Measurements from ENCODE around the gene STK32B.

DNA sequence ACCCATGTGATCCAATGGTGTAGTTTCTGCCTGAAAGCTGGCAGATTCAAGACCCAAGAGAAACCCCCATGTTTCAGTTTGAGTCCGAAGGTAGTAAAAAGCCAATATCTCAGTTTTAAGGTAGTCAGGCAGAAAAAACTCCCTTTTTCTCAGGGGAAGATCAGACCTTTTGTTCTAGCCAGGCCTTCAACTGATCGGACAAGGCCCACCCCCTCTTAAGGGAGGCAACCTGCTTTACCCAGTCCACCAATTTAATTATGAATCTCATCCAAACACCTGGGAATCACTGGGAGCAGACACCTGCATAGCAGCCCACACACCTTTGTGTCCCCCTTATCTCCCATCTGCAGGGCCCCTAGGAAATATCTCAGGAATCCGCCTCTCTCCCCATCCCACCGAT lies 322.0 kb downstream of the STK32B start:
- TF ChIP-seq, protein P1, sequence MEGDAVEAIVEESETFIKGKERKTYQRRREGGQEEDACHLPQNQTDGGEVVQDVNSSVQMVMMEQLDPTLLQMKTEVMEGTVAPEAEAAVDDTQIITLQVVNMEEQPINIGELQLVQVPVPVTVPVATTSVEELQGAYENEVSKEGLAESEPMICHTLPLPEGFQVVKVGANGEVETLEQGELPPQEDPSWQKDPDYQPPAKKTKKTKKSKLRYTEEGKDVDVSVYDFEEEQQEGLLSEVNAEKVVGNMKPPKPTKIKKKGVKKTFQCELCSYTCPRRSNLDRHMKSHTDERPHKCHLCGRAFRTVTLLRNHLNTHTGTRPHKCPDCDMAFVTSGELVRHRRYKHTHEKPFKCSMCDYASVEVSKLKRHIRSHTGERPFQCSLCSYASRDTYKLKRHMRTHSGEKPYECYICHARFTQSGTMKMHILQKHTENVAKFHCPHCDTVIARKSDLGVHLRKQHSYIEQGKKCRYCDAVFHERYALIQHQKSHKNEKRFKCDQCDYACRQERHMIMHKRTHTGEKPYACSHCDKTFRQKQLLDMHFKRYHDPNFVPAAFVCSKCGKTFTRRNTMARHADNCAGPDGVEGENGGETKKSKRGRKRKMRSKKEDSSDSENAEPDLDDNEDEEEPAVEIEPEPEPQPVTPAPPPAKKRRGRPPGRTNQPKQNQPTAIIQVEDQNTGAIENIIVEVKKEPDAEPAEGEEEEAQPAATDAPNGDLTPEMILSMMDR (IDR thresholded peaks at IDR 0.05), result no peak
- TF ChIP-seq POLR2A (IDR thresholded peaks at IDR 0.05), result no peak

All from lower leg skin (tissue), 3 donors.